Measurements from ENCODE around the gene TRIM40. TPM values are rescaled to one million over a fixed set of nuclear protein-coding genes. Genes with fewer than 3 reads are reported as not detected.

The TRIM40 gene
- total and polyA plus RNA-seq, 8 donors, result not detected

GRCh38 chr6:30122515-30122914 is 13.4 kb upstream of the TRIM40 start:
- TF ChIP-seq CTCF (IDR thresholded peaks at IDR 0.05), result no peak
- 24 to 42% methylated on average over 2 of the region's 2 CpGs for WGBS, 2 donors
- no peak for DNase-seq
- peak; percentile 84 for FAIRE-seq
- Histone ChIP-seq H3K27me3 (peaks cover 0 to 5% (median 0%) of the 10 kb centered on the region in 4 donors), H3K9me3 (no peaks in the 10 kb centered on the region), H3K4me1 (no peaks in the 10 kb centered on the region), H3K27ac (no peak overlapping the region), H3K36me3 (no peaks in the 10 kb centered on the region), H3K4me3 (no peak overlapping the region)
- intact Hi-C loops (cut with DNase I), result no loop called here
- peak in 1 of 4 donors; percentile 30 for ATAC-seq

- peak in 1 of 4 donors; percentile 15 for ATAC-seq
- peak overlapping the region in 1 of 4 donors; percentile 21 for H3K4me3 ChIP-seq
Measured at GRCh38 chr6:30127238-30128093, 8.5 kb upstream of the TRIM40 start.

GRCh38 chr6:30129265-30130178 is 6.4 kb upstream of the TRIM40 start:
- intact Hi-C loops (cut with DNase I), result no loop called here
- 50 to 64% methylated on average over 10 of the region's 10 CpGs for WGBS, 2 donors
- DNase-seq, result no peak
- H3K4me3 ChIP-seq, result no peak overlapping the region
- no peak for ATAC-seq
- H3K9me3 ChIP-seq, result no peaks in the 10 kb centered on the region
- no peak for FAIRE-seq
- no peaks in the 10 kb centered on the region for H3K36me3 ChIP-seq
- H3K4me1 ChIP-seq, result no peaks in the 10 kb centered on the region
- H3K27me3 ChIP-seq, result peaks cover 0 to 37% (median 1%) of the 10 kb centered on the region in 4 donors
- H3K27ac ChIP-seq, result no peak overlapping the region
- no peak for TF ChIP-seq CTCF (IDR thresholded peaks at IDR 0.05)

More at GRCh38 chr6:30127238-30128093, 8.5 kb upstream of the TRIM40 start:
- Histone ChIP-seq H3K36me3 (no peaks in the 10 kb centered on the region), H3K27me3 (peaks cover 0 to 37% (median 0%) of the 10 kb centered on the region in 4 donors), H3K27ac (no peak overlapping the region), H3K9me3 (no peaks in the 10 kb centered on the region), H3K4me1 (no peaks in the 10 kb centered on the region)
- intact Hi-C loops (cut with DNase I), result no loop called here
- DNase-seq (peak in 1 of 6 donors; percentile 49), FAIRE-seq (no peak)
- no peak for TF ChIP-seq CTCF (IDR thresholded peaks at IDR 0.05)
- WGBS, 2 donors, result 14 to 17% methylated on average over 50 of the region's 50 CpGs

GRCh38 chr6:30130179-30130679 is 5.7 kb upstream of the TRIM40 start:
- ATAC-seq (no peak), DNase-seq (no peak), FAIRE-seq (no peak)
- H3K4me3 ChIP-seq, result no peak overlapping the region
- H3K4me1 ChIP-seq, result no peaks in the 10 kb centered on the region
- intact Hi-C loops (cut with DNase I), result no loop called here
- no peaks in the 10 kb centered on the region for H3K9me3 ChIP-seq
- H3K27ac ChIP-seq, result no peak overlapping the region
- H3K27me3 ChIP-seq, result peaks cover 0 to 37% (median 1%) of the 10 kb centered on the region in 4 donors
- TF ChIP-seq CTCF (IDR thresholded peaks at IDR 0.05), result no peak
- no peaks in the 10 kb centered on the region for H3K36me3 ChIP-seq
- 45 to 71% methylated on average over 4 of the region's 4 CpGs for WGBS, 2 donors

Data from pancreas (tissue), 10 donors.